Inferior parietal cortex (tissue), 1 donor: ENCODE measurements around the gene FGD2.

Source experiments
- DNase-seq: peaks from one replicate; pipeline ENCODE4 v3.0.0-alpha.2; 2016; ENCODE audit errors: extremely low spot score

FGD2 gene

GRCh38 chr6:36970892-36971842, 34.3 kb upstream of the FGD2 start:
- DNase-seq = no peak

DNA sequence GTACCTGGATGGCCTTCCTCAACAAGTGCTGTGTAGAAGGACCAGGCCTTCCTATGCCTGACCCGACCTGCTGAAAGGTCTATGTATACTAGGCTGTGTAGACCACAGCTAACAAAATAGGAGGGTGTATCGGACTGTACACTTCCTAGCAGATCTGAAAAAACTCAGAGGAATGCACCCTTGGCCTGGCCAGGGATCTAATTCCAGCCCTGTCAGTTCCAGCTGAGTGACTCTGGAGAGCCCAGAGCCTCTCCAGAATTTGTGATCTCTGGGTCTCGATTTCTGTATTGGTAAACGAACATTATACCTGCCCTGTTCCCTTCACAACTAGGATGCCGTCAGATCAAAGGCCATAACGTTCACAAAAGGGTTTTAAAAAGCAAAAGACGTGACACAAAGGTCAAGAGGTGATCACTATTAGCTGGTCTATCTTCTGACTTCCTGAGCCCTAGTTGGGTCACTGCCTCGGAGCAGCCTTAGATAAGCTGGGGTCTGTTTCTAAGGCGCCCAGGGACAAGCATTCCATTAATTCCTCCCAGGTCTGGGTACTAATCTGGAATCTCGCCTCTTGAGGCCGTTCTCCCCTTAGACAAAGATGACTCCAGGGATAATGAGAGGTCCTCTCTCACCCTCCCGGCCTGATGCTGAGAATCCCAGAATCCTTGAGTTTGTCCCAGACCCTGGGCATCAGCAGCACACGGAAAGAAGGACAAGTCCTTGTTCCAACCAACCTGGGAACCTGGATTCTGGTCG, 33.4 kb upstream of the FGD2 start:
- no peak for DNase-seq

DNA sequence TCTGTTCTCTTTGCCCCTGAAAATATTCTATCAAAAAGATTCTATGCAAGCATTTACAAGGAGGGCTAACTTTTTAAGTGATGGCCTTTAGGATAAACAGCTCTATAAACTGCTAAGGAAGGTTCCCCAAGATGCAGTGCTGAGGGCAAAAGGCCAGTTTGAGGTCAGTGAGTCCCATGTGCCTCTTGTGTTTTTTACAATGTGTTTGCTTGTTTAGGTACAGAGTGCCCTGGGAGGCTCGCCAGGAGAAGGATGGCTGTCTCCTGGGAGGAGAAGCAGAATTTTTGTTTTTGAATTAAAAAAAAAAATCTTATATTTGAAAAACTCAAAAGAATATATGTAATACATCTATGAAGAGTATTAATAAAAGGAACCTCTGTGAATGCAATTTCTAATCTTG, 32.3 kb upstream of the FGD2 start:
- no peak for DNase-seq

- DNase-seq = no peak
These were observed 31.8 kb upstream of the FGD2 start for GRCh38 chr6:36973647-36974046.

DNA sequence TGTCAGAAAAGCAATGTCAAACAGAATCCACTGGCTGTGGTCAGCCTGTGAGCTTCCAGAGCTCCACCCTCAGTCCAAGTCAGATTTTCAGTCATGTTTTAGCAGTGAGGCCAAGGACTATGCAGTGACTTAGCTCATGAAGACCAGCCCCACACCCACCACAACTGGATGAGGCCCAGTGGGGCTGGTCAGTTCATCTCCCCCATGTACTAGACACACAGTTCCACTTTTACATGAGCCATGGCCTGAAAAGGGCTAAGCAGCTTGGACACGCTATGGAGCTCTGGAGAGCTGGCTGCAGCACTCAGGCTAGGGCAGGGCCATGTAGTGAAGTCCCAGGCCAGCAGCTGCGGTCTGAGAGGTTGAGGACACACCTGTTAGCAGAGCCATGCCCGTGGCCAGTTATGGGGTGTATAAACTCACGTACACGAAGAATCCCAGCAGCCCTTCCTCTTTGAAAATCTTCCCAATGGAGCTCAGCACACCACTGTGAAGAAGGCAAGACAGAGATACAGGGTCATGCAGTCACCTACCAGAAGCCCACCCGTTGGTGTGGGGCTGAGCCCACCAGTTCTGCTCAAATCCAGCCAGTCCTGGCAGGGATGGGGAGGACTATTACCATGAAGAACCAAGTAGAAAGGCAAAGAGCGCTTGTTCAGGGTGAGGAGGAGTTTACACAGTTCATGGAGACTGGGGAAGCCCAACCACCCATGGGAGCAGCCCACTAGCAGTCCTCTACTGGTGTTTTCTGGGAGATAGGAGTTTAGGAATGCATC, 30.0 kb upstream of the FGD2 start:
- DNase-seq = no peak

DNA sequence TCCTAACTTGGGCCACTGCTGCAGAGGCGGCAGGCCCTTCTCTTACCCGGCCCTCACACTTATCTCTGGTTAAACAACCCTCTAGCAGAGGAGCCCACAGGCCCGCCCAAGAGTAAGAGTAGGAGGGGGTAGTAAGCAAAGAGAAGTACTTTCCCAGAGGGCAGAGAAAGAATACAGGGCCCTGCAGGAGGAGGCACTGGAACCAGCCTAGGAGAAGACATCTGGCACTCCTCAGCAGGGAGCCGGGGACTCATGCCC, 29.5 kb upstream of the FGD2 start:
- DNase-seq = no peak

- DNase-seq = no peak
These were observed 28.9 kb upstream of the FGD2 start for GRCh38 chr6:36976509-36976908.

DNA sequence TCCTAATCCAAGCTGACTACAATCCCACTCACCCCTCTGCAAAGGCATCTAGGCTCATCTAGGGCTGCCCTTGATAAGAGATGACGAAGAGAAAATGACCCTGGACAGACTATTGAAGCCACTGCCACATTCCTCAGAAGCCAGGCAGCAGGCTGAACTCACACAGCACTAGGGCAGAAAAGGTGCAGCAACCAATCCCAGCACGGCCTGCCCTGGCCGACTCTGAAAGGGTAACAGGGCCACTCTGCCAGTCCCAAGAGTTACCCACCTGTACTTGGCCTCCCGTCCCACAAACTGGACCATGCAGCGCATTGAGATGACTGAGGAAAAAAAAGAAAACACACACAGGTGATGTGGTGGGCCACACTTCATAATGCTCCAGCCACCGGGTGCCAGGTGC, 28.5 kb upstream of the FGD2 start:
- no peak for DNase-seq

- DNase-seq = no peak
These were observed 27.9 kb upstream of the FGD2 start for GRCh38 chr6:36977470-36977941.

DNA sequence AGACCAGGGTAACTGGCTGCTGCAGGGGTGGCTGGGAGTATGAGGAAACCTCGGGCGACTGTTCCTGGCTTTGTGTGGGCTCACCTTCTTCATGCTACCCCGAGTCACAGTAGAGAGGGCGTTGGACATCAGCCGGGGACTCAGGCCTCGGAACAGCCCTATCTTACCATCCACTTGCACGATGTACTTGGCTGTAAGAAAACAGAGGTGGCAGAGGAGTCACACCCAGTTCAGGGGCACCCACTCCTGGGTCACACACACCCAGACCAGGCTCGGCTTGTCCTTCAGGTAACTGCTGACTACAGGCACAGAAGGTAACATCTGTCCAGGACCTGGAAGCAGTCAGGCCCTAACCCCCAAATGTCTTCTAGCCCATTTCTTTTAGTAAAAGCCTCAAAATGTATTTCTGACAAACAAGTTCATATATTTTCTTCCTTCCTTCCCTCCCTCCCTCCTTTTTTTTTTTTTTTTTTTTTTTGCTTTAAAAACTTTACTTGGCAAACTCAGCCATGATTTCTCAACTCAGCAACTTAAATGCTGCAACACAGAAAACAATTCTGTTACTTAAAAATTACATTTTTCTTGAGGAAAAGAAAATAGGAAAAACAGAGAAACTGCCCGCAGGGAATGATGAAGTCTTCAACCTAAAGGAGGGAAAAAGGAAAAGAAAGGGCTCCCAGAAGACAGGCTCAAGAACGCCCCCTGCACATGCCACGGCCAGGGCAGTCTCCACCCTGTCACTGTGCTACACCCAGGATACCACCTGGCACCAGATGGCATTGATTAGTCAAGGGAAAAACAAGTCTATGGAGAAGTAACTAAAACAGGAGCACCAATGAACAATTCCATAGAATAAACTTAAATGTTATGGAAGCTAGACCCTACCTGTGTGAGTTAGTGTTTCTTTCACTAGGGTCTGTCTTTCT, 26.8 kb upstream of the FGD2 start:
- no peak for DNase-seq

DNA sequence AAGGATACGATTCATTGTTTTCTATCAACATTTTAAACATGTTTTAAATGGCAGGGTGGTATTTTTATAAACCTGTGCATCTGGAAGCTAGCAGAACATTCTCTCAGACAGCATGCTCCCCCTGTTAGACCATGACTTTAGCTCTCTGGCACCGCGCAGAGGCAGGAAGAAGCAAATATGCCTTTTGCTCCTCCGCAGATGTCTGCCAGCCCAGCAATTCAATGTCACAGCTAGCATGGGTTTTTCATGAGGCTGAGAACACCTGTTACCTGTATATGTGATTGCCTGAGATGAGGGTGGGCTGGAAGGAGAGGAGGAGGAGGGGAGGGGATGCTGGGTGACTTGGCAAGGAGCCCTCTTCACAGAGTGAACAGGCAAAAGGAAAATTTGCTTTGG, 26.1 kb upstream of the FGD2 start:
- DNase-seq = peak; percentile 82

DNA sequence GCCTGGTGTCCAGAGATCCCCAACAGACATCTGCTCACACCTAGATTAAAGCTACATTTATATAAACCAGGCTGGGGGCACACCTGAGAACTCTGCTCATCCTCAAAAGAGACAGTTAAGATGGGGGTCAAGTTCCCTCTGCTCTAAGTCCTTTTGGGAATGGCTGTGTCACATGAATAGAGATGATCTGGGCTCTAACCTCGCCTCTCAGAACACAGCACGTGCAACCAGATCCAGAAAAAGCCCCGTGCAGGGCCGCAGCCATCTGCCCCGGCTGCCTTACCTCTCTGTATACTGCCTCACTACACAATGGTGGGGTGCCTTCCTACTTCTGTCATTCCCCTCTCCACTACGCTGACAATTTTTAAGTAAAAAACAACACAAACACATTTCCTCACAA, 25.3 kb upstream of the FGD2 start:
- no peak for DNase-seq

DNA sequence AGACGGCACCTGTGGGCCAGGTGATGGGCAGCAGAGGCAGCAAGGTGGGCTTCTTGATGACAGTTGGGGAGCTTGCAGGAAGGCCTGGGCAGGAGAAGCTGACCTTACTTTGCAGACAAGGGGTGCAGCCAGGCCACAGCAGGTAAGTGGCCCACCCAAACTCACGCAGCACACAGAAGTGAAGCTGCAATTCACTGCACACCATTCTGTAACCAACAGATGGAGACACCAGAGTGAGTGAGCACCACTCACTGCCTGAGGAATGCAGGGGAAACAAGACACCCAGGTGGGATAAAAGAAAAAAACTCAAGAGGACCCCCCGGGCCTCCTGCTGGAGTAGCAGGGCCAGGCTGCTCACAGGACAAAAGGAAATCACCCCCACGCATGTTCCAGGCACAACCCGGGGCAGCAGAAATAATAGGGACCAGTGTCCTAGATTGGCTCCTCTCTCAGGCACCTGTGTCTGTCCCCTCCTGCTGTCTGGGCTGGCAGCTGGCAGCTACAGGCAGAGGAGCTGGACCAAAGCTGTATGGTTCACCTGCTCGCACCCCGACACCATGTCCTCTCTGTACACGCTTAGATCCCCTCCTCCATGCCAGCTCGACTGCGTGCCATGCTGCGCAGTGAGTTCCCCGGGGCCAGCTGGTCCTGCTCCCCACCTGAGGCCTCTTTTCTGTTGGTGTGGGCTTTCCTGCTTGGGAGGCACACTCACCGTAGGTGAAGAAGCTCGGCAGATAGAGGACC, 24.4 kb upstream of the FGD2 start:
- no peak for DNase-seq

DNA sequence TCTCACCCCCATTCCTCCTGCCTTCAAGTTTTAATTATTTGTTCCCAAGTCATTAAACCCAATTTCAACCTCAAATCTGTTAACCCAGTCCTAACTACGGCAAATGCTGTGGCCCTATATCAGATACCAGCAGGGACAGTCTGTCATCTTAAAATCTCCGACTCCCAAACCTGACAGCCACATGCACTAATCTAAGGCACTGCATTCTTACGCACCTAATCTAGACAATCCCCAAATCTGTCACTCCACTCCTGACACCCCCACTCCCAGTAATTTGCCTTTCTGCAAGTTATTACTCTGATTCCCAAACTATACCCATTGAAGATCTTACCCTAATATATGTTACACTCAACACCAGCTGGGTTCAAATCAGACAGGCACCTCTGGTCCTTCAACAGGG, 21.9 kb upstream of the FGD2 start:
- DNase-seq = no peak

GRCh38 chr6:36984581-36985416, 20.7 kb upstream of the FGD2 start:
- no peak for DNase-seq

DNA sequence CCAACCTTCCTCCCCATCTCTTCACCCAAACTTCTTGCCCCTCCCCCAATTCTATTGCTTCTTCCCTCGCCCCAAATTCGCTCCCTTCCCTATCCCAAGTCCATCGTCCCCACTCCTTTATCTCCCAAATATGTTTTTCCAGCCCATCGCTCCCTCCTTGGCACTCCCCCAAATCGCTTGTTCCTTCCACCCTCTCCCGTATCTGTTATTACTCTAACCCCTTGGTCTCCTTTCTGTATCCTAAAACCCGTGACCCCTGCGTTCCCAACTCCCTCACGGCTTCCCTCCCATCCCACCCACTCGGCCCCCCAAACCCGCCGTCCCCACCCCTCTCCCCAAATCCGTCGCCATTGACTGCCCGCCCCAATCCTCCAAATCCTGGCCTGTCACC, 20.0 kb upstream of the FGD2 start:
- no peak for DNase-seq

DNA sequence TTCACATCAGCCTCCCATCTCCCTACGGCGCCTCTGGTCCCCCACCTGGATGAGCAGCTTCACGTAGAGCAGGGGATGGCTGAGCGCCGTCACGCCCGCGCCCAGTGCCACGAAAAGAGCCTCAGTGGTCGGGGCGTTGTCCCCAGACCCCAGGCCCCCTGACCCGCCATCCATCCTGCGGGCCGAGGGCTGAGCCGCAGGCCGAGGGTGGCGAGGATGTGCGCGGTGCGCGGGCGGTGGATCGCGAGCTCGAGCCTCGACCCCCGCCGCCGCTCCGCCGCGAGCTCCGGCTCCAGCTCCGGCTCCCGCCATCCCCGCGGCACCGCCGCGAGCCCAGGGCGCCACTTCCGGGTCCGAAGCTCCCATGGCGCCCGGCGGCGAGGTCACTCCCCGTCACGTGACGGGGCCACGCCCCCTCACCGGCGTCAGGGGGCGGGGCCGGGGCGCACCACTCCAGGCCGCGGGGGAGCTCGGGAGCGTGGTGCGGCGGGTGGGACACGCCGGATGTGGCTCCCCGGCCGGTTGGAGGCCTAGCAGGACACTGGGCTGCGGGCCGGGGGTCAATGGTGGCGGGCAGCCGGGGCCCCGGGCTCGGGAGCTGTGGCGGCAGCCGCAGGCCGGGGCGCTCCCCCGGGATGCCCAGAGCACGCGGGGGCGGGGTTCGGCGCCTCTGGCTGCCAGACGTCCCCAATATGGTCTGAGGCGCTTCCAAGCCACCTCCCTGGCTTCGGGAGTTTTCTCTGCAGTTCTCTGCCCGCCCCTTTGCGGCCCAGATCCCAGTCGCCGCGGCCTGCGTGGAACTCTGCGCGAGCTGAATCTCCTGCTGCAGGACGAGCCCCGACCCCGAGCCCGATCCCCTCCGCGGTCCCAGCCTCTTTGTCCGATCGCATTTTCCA, 19.4 kb upstream of the FGD2 start, which contains the start of gene MTCH1:
TSS of gene MTCH1 (minus strand) at position 389 of the 896 bp plus-strand sequence. CDS start at position 366, 23 bp downstream.
- peak; percentile 91 for DNase-seq

GRCh38 chr6:36986704-36987047, 18.8 kb upstream of the FGD2 start:
- DNase-seq = no peak

- DNase-seq = no peak
These were observed 16.2 kb upstream of the FGD2 start for GRCh38 chr6:36989264-36989663.
